Measurements from ENCODE around the gene HDAC3.
"Not testable (repeated sequence)": the region's sequence is repeated elsewhere in the genome, so short reads cannot be mapped to it uniquely, and the experiment has no call there.

Gene HDAC3

GRCh38 chr5:141618030-141618803, 18.4 kb downstream of the HDAC3 start:
- peak overlapping the region; percentile 76 to 84 for H3K9ac ChIP-seq (ENCODE audit: low read depth in 1 of 2, low read length in 2 of 2)
- peaks cover 29 to 32% of the 10 kb centered on the region in 2 donors for H3K4me1 ChIP-seq (ENCODE audit: control insufficient read depth in 1 of 2, insufficient read depth in 2 of 2, low read length in 2 of 2)
- peaks cover 5 to 30% of the 10 kb centered on the region in 2 donors for H3K36me3 ChIP-seq (ENCODE audit: control insufficient read depth in 1 of 2, insufficient read depth in 2 of 2, low read length in 2 of 2)
- H3K27me3 ChIP-seq (ENCODE audit: control insufficient read depth in 1 of 2, insufficient read depth in 2 of 2, low read length in 2 of 2) = no peaks in the 10 kb centered on the region
- H3K27ac ChIP-seq (ENCODE audit: low read depth, low read length) = peak overlapping the region; percentile 87
- no peaks in the 10 kb centered on the region for H3K9me3 ChIP-seq (ENCODE audit: control insufficient read depth in 1 of 2, low read length in 2 of 2)
- H3K4me3 ChIP-seq (ENCODE audit: low read depth in 1 of 2, low read length in 2 of 2) = peak overlapping the region; percentile 77 to 78

- Histone ChIP-seq H3K4me1 (ENCODE audit: control insufficient read depth in 1 of 2, insufficient read depth in 2 of 2, low read length in 2 of 2) (peaks cover 32 to 34% of the 10 kb centered on the region in 2 donors), H3K9me3 (ENCODE audit: control insufficient read depth in 1 of 2, low read length in 2 of 2) (no peaks in the 10 kb centered on the region), H3K9ac (ENCODE audit: low read depth in 1 of 2, low read length in 2 of 2) (peak overlapping the region; percentile 76 to 84), H3K27ac (ENCODE audit: low read depth, low read length) (peak overlapping the region; percentile 87), H3K36me3 (ENCODE audit: control insufficient read depth in 1 of 2, insufficient read depth in 2 of 2, low read length in 2 of 2) (peaks cover 5 to 27% of the 10 kb centered on the region in 2 donors), H3K27me3 (ENCODE audit: control insufficient read depth in 1 of 2, insufficient read depth in 2 of 2, low read length in 2 of 2) (no peaks in the 10 kb centered on the region), H3K4me3 (ENCODE audit: low read depth in 1 of 2, low read length in 2 of 2) (peak overlapping the region; percentile 77 to 78)
These were observed 19.0 kb downstream of the HDAC3 start for GRCh38 chr5:141617682-141618029.

GRCh38 chr5:141617128-141617527, 19.5 kb downstream of the HDAC3 start:
- Histone ChIP-seq H3K4me3 (ENCODE audit: low read depth in 1 of 2, low read length in 2 of 2) (peak overlapping the region; percentile 77 to 78), H3K4me1 (ENCODE audit: control insufficient read depth in 1 of 2, insufficient read depth in 2 of 2, low read length in 2 of 2) (peaks cover 32 to 34% of the 10 kb centered on the region in 2 donors), H3K9me3 (ENCODE audit: control insufficient read depth in 1 of 2, low read length in 2 of 2) (no peaks in the 10 kb centered on the region), H3K27ac (ENCODE audit: low read depth, low read length) (no peak overlapping the region), H3K36me3 (ENCODE audit: control insufficient read depth in 1 of 2, insufficient read depth in 2 of 2, low read length in 2 of 2) (peaks cover 5 to 27% of the 10 kb centered on the region in 2 donors), H3K27me3 (ENCODE audit: control insufficient read depth in 1 of 2, insufficient read depth in 2 of 2, low read length in 2 of 2) (no peaks in the 10 kb centered on the region), H3K9ac (ENCODE audit: low read depth in 1 of 2, low read length in 2 of 2) (peak overlapping the region in 1 of 2 donors; percentile 76)

- H3K4me1 ChIP-seq (ENCODE audit: control insufficient read depth in 1 of 2, insufficient read depth in 2 of 2, low read length in 2 of 2) = peaks cover 32 to 34% of the 10 kb centered on the region in 2 donors
- no peaks in the 10 kb centered on the region for H3K9me3 ChIP-seq (ENCODE audit: control insufficient read depth in 1 of 2, low read length in 2 of 2)
- no peak overlapping the region for H3K9ac ChIP-seq (ENCODE audit: low read depth in 1 of 2, low read length in 2 of 2)
- no peaks in the 10 kb centered on the region for H3K27me3 ChIP-seq (ENCODE audit: control insufficient read depth in 1 of 2, insufficient read depth in 2 of 2, low read length in 2 of 2)
- H3K36me3 ChIP-seq (ENCODE audit: control insufficient read depth in 1 of 2, insufficient read depth in 2 of 2, low read length in 2 of 2) = peaks cover 5 to 17% of the 10 kb centered on the region in 2 donors
- no peak overlapping the region for H3K27ac ChIP-seq (ENCODE audit: low read depth, low read length)
- H3K4me3 ChIP-seq (ENCODE audit: low read depth in 1 of 2, low read length in 2 of 2) = peak overlapping the region; percentile 48 to 78
These were observed 20.5 kb downstream of the HDAC3 start for GRCh38 chr5:141615991-141616720.

GRCh38 chr5:141613344-141613743, 23.3 kb downstream of the HDAC3 start:
- no peaks in the 10 kb centered on the region for H3K27me3 ChIP-seq (ENCODE audit: control insufficient read depth in 1 of 2, insufficient read depth in 2 of 2, low read length in 2 of 2)
- no peak overlapping the region for H3K4me3 ChIP-seq (ENCODE audit: low read depth in 1 of 2, low read length in 2 of 2)
- H3K9me3 ChIP-seq (ENCODE audit: control insufficient read depth in 1 of 2, low read length in 2 of 2) = no peaks in the 10 kb centered on the region
- H3K9ac ChIP-seq (ENCODE audit: low read depth in 1 of 2, low read length in 2 of 2) = no peak overlapping the region
- peaks cover 0 to 4% of the 10 kb centered on the region in 2 donors for H3K36me3 ChIP-seq (ENCODE audit: control insufficient read depth in 1 of 2, insufficient read depth in 2 of 2, low read length in 2 of 2)
- peaks cover 38% of the 10 kb centered on the region in 2 donors for H3K4me1 ChIP-seq (ENCODE audit: control insufficient read depth in 1 of 2, insufficient read depth in 2 of 2, low read length in 2 of 2)
- H3K27ac ChIP-seq (ENCODE audit: low read depth, low read length) = no peak overlapping the region

- Histone ChIP-seq H3K9ac (ENCODE audit: low read depth in 1 of 2, low read length in 2 of 2) (no peak overlapping the region), H3K4me1 (ENCODE audit: control insufficient read depth in 1 of 2, insufficient read depth in 2 of 2, low read length in 2 of 2) (peaks cover 31 to 42% of the 10 kb centered on the region in 2 donors), H3K9me3 (ENCODE audit: control insufficient read depth in 1 of 2, low read length in 2 of 2) (no peaks in the 10 kb centered on the region), H3K27ac (ENCODE audit: low read depth, low read length) (no peak overlapping the region), H3K36me3 (ENCODE audit: control insufficient read depth in 1 of 2, insufficient read depth in 2 of 2, low read length in 2 of 2) (peaks cover 0 to 4% of the 10 kb centered on the region in 2 donors), H3K4me3 (ENCODE audit: low read depth in 1 of 2, low read length in 2 of 2) (no peak overlapping the region), H3K27me3 (ENCODE audit: control insufficient read depth in 1 of 2, insufficient read depth in 2 of 2, low read length in 2 of 2) (no peaks in the 10 kb centered on the region)
These were observed 25.4 kb downstream of the HDAC3 start for GRCh38 chr5:141611289-141611688.

- not testable (repeated sequence) for H3K9ac ChIP-seq (ENCODE audit: low read depth in 1 of 2, low read length in 2 of 2); H3K9me3 ChIP-seq (ENCODE audit: control insufficient read depth in 1 of 2, low read length in 2 of 2); H3K27me3 ChIP-seq (ENCODE audit: control insufficient read depth in 1 of 2, insufficient read depth in 2 of 2, low read length in 2 of 2); H3K4me3 ChIP-seq (ENCODE audit: low read depth in 1 of 2, low read length in 2 of 2); H3K27ac ChIP-seq (ENCODE audit: low read depth, low read length); H3K36me3 ChIP-seq (ENCODE audit: control insufficient read depth in 1 of 2, insufficient read depth in 2 of 2, low read length in 2 of 2)
- H3K4me1 ChIP-seq (ENCODE audit: control insufficient read depth in 1 of 2, insufficient read depth in 2 of 2, low read length in 2 of 2) = peaks cover 29 to 35% of the 10 kb centered on the region in 2 donors
These were observed 26.7 kb downstream of the HDAC3 start for GRCh38 chr5:141609921-141610320.

GRCh38 chr5:141609044-141609443, 27.6 kb downstream of the HDAC3 start:
- Histone ChIP-seq H3K4me1 (ENCODE audit: control insufficient read depth in 1 of 2, insufficient read depth in 2 of 2, low read length in 2 of 2) (peaks cover 37 to 43% of the 10 kb centered on the region in 2 donors), H3K27ac (ENCODE audit: low read depth, low read length) (no peak overlapping the region), H3K9me3 (ENCODE audit: control insufficient read depth in 1 of 2, low read length in 2 of 2) (no peaks in the 10 kb centered on the region), H3K9ac (ENCODE audit: low read depth in 1 of 2, low read length in 2 of 2) (no peak overlapping the region), H3K4me3 (ENCODE audit: low read depth in 1 of 2, low read length in 2 of 2) (peak overlapping the region in 1 of 2 donors; percentile 16), H3K27me3 (ENCODE audit: control insufficient read depth in 1 of 2, insufficient read depth in 2 of 2, low read length in 2 of 2) (no peaks in the 10 kb centered on the region), H3K36me3 (ENCODE audit: control insufficient read depth in 1 of 2, insufficient read depth in 2 of 2, low read length in 2 of 2) (no peaks in the 10 kb centered on the region)

- H3K4me1 ChIP-seq (ENCODE audit: control insufficient read depth in 1 of 2, insufficient read depth in 2 of 2, low read length in 2 of 2) = peaks cover 42 to 48% of the 10 kb centered on the region in 2 donors
- no peaks in the 10 kb centered on the region for H3K27me3 ChIP-seq (ENCODE audit: control insufficient read depth in 1 of 2, insufficient read depth in 2 of 2, low read length in 2 of 2)
- no peaks in the 10 kb centered on the region for H3K36me3 ChIP-seq (ENCODE audit: control insufficient read depth in 1 of 2, insufficient read depth in 2 of 2, low read length in 2 of 2)
- no peak overlapping the region for H3K4me3 ChIP-seq (ENCODE audit: low read depth in 1 of 2, low read length in 2 of 2)
- no peaks in the 10 kb centered on the region for H3K9me3 ChIP-seq (ENCODE audit: control insufficient read depth in 1 of 2, low read length in 2 of 2)
- H3K27ac ChIP-seq (ENCODE audit: low read depth, low read length) = no peak overlapping the region
- no peak overlapping the region for H3K9ac ChIP-seq (ENCODE audit: low read depth in 1 of 2, low read length in 2 of 2)
These were observed 28.1 kb downstream of the HDAC3 start for GRCh38 chr5:141608557-141608956.

- peaks cover 42 to 43% of the 10 kb centered on the region in 2 donors for H3K4me1 ChIP-seq (ENCODE audit: control insufficient read depth in 1 of 2, insufficient read depth in 2 of 2, low read length in 2 of 2)
- H3K27me3 ChIP-seq (ENCODE audit: control insufficient read depth in 1 of 2, insufficient read depth in 2 of 2, low read length in 2 of 2) = no peaks in the 10 kb centered on the region
- no peak overlapping the region for H3K27ac ChIP-seq (ENCODE audit: low read depth, low read length)
- H3K36me3 ChIP-seq (ENCODE audit: control insufficient read depth in 1 of 2, insufficient read depth in 2 of 2, low read length in 2 of 2) = no peaks in the 10 kb centered on the region
- H3K9ac ChIP-seq (ENCODE audit: low read depth in 1 of 2, low read length in 2 of 2) = no peak overlapping the region
- H3K4me3 ChIP-seq (ENCODE audit: low read depth in 1 of 2, low read length in 2 of 2) = no peak overlapping the region
- H3K9me3 ChIP-seq (ENCODE audit: control insufficient read depth in 1 of 2, low read length in 2 of 2) = no peaks in the 10 kb centered on the region
These were observed 28.6 kb downstream of the HDAC3 start for GRCh38 chr5:141608046-141608445.
